ENCODE measurements around the gene SERPINA10.

DNA sequence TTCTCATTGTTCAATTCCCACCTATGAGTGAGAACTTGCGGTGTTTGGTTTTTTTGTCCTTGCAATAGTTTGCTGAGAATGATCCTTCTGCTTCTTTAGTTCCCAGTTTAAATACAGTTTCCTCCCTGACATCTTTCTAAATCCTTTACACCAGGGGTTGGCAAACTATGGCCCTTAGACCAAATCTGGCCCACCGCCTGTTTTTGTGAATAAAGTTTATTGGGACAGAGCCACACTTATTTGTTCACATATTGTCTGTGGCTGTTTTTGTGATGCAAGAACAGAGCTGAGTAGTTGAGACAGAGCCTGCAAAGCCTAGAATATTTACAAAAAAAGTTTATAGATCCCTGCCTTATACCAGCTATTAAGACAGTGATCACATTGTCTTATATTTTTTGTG, 53.7 kb downstream of the SERPINA10 start:
- TF ChIP-seq, protein P1, sequence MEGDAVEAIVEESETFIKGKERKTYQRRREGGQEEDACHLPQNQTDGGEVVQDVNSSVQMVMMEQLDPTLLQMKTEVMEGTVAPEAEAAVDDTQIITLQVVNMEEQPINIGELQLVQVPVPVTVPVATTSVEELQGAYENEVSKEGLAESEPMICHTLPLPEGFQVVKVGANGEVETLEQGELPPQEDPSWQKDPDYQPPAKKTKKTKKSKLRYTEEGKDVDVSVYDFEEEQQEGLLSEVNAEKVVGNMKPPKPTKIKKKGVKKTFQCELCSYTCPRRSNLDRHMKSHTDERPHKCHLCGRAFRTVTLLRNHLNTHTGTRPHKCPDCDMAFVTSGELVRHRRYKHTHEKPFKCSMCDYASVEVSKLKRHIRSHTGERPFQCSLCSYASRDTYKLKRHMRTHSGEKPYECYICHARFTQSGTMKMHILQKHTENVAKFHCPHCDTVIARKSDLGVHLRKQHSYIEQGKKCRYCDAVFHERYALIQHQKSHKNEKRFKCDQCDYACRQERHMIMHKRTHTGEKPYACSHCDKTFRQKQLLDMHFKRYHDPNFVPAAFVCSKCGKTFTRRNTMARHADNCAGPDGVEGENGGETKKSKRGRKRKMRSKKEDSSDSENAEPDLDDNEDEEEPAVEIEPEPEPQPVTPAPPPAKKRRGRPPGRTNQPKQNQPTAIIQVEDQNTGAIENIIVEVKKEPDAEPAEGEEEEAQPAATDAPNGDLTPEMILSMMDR (conservative IDR thresholded peaks at IDR 0.05; ENCODE audit: low read depth, low read length) = no peak
- TF ChIP-seq EZH2phosphoT487 (IDR thresholded peaks at IDR 0.05; ENCODE audit: borderline replicate concordance, low read length) (no peak), EZH2 (IDR thresholded peaks at IDR 0.05; ENCODE audit: low read length, unreplicated experiment) (no peak)
